GM18873 (cell line): ENCODE measurements around the gene PALLD.

ENCODE experiments used
- ATAC-seq: cut with Tn5 transposase; IDR thresholded peaks from one replicate; pipeline ENCODE4 v1.9.1; 2021; ENCODE audit warnings: mild to moderate bottlenecking, moderate library complexity, moderate number of reproducible peaks; ENCODE audit not compliant: unreplicated experiment, low FRiP score

PALLD gene

GRCh38 chr4:168773388-168774195 is 276.7 kb downstream of the PALLD start:
- ATAC-seq = no peak

GRCh38 chr4:168776382-168776781 is 279.5 kb downstream of the PALLD start:
- no peak for ATAC-seq

GRCh38 chr4:168777277-168777965 is 280.6 kb downstream of the PALLD start:
- ATAC-seq = no peak

GRCh38 chr4:168781341-168781740 is 284.5 kb downstream of the PALLD start:
- no peak for ATAC-seq

GRCh38 chr4:168781926-168782325 is 285.1 kb downstream of the PALLD start:
- no peak for ATAC-seq

- ATAC-seq = no peak
These were observed 285.6 kb downstream of the PALLD start for GRCh38 chr4:168782439-168782838.

GRCh38 chr4:168784786-168785461 is 288.1 kb downstream of the PALLD start:
- no peak for ATAC-seq

GRCh38 chr4:168787334-168787733 is 290.5 kb downstream of the PALLD start:
- no peak for ATAC-seq

GRCh38 chr4:168787801-168788595 is 291.1 kb downstream of the PALLD start:
- no peak for ATAC-seq

- ATAC-seq = no peak
These were observed 294.0 kb downstream of the PALLD start for GRCh38 chr4:168790898-168791297.

GRCh38 chr4:168791376-168791775 is 294.5 kb downstream of the PALLD start:
- ATAC-seq = no peak

GRCh38 chr4:168793542-168793941 is 296.7 kb downstream of the PALLD start:
- no peak for ATAC-seq

- no peak for ATAC-seq
These were observed 297.3 kb downstream of the PALLD start for GRCh38 chr4:168794092-168794707.

- ATAC-seq = no peak
These were observed 298.0 kb downstream of the PALLD start for GRCh38 chr4:168794881-168795280.

- ATAC-seq = no peak
These were observed 298.5 kb downstream of the PALLD start for GRCh38 chr4:168795346-168795745.

- no peak for ATAC-seq
These were observed 299.7 kb downstream of the PALLD start for GRCh38 chr4:168796362-168797106.

- ATAC-seq = no peak
These were observed 300.3 kb downstream of the PALLD start for GRCh38 chr4:168797194-168797593.

GRCh38 chr4:168797738-168798375 is 301.0 kb downstream of the PALLD start:
- no peak for ATAC-seq

- ATAC-seq = no peak
These were observed 304.1 kb downstream of the PALLD start for GRCh38 chr4:168800926-168801325.
